Measurements from ENCODE around the gene RIPOR1.

- no peak for TF ChIP-seq POLR2A (IDR thresholded peaks at IDR 0.05; ENCODE audit: low read depth, low read length)
- TF ChIP-seq POLR2AphosphoS5 (IDR thresholded peaks at IDR 0.05; ENCODE audit: low read depth, low read length) = no peak
- no peak for TF ChIP-seq SPI1 (IDR thresholded peaks at IDR 0.05; ENCODE audit: low read depth, low read length)
These were observed 10.0 kb upstream of the RIPOR1 start for GRCh38 chr16:67518676-67519075.
